Endothelial cell of umbilical vein (primary cell): ENCODE data around the gene HTRA3. TPM values are rescaled to one million over a fixed set of nuclear protein-coding genes. Genes with fewer than 3 reads are reported as not detected.

Experiments used
- BruUV-seq: library from RNA; stranded (reverse); fragments of 400-500 nt; replicated peaks from 2 replicates; lab custom pipeline; 2021; lab: Mats Ljungman, UMichigan
- CTCF ChIA-PET: fragments of 300-600, 350-600 bp; sonication (Branson Sonifier 250); formaldehyde crosslinking; loops from one replicate; lab custom pipeline; 2021; ENCODE audit warnings: antibody characterized with exemption, inconsistent platforms; lab: Charles Lee
- POLR2A ChIA-PET: fragments of 300-600, 350-600 bp; sonication (Branson Sonifier 250); formaldehyde crosslinking; loops from one replicate; lab custom pipeline; 2021; ENCODE audit warnings: antibody characterized with exemption, inconsistent platforms; lab: Charles Lee
- DNase-seq: peaks from one replicate; pipeline ENCODE4 v3.0.0-alpha.2; 2011; ENCODE audit warnings: low read depth, low spot score
- FAIRE-seq: peaks from 2 replicates; lab custom pipeline; 2011; peaks lifted over from hg19 to GRCh38; lab: Jason Lieb, UNC
- H2AFZ ChIP-seq: 2 replicates; pipeline ENCODE4 v1.6.0; 2012; ENCODE audit warnings: low read depth, low read length, control low read depth, inconsistent platforms
- H3K27ac ChIP-seq: 2 replicates; pipeline ENCODE4 v1.5.1; 2011; ENCODE audit warnings: low read depth, mild to moderate bottlenecking, control low read depth, low read length, moderate library complexity; ENCODE audit not compliant: insufficient read depth
- H3K27me3 ChIP-seq, 2 experiments: 2 replicates each; pipeline versions ENCODE4 v1.6.0 to v1.6.1; 2011; ENCODE audit warnings: low read length in 2 of 2, mixed read lengths in 1 of 2; ENCODE audit not compliant: control insufficient read depth in 2 of 2, insufficient read depth in 2 of 2
- H3K36me3 ChIP-seq, 2 experiments: 2 replicates in 1 of 2; 3 replicates in 1 of 2; pipeline ENCODE4 v1.5.1; 2011; ENCODE audit warnings: low read length in 2 of 2, mild to moderate bottlenecking in 1 of 2, moderate library complexity in 1 of 2; ENCODE audit not compliant: control insufficient read depth in 2 of 2, insufficient read depth in 2 of 2; ENCODE audit errors: extremely low read depth in 1 of 2
- H3K4me1 ChIP-seq: 3 replicates; pipeline ENCODE4 v1.5.1; 2011; ENCODE audit warnings: mild to moderate bottlenecking, low read length; ENCODE audit not compliant: control insufficient read depth, insufficient read depth; ENCODE audit errors: extremely low read depth
- H3K4me2 ChIP-seq: 2 replicates; pipeline ENCODE4 v1.6.1; 2011; ENCODE audit warnings: low read length, control low read depth, mixed read lengths; ENCODE audit not compliant: insufficient read depth
- H3K4me3 ChIP-seq, 3 experiments: fragments of 200-600 bp in 1 of 3; sonication (generic), shearing (Covaris generic) in 1 of 3; replicated peaks in 1 of 3; 2 replicates each; pipeline ENCODE4 v1.5.1; 2011 to 2016; ENCODE audit warnings: control low read depth in 3 of 3, low read length in 3 of 3, mild to moderate bottlenecking in 2 of 3, inconsistent platforms in 1 of 3, low read depth in 1 of 3, moderate library complexity in 1 of 3; ENCODE audit not compliant: insufficient read depth in 1 of 3
- H3K79me2 ChIP-seq: 2 replicates; pipeline ENCODE4 v1.6.0; 2012; ENCODE audit warnings: low read length, inconsistent platforms; ENCODE audit not compliant: control insufficient read depth, insufficient read depth
- H3K9ac ChIP-seq: replicated peaks from 2 replicates; pipeline ENCODE3; 2011; ENCODE audit warnings: low read length, control low read depth; ENCODE audit not compliant: insufficient read depth; ENCODE audit errors: extremely low read depth
- H3K9me1 ChIP-seq: replicated peaks from 3 replicates; pipeline ENCODE4 v1.6.0; 2011; ENCODE audit warnings: mild to moderate bottlenecking, low read length; ENCODE audit not compliant: control insufficient read depth, insufficient read depth; ENCODE audit errors: extremely low read depth
- H3K9me3 ChIP-seq: replicated peaks from 2 replicates; pipeline ENCODE4 v1.5.1; 2012; ENCODE audit warnings: low read length, inconsistent platforms; ENCODE audit not compliant: control insufficient read depth, insufficient read depth
- H4K20me1 ChIP-seq: replicated peaks from 2 replicates; pipeline ENCODE3; 2011; ENCODE audit warnings: mild to moderate bottlenecking, low read length; ENCODE audit not compliant: control insufficient read depth, insufficient read depth; ENCODE audit errors: extremely low read depth
- CTCF ChIP-seq, 2 donors: IDR thresholded peaks; 1 replicate in 1 of 2; 2 replicates in 1 of 2; pipeline ENCODE4 v1.5.1; 2011; ENCODE audit warnings: low read length in 2 of 2, mild to moderate bottlenecking in 2 of 2, moderate library complexity in 2 of 2, control low read depth in 1 of 2, inconsistent platforms in 1 of 2, low read depth in 1 of 2; ENCODE audit not compliant: insufficient read depth in 1 of 2; ENCODE audit errors: extremely low read depth in 1 of 2
- EZH2 ChIP-seq: IDR thresholded peaks from 2 replicates; pipeline ENCODE4 v1.6.1; 2012; ENCODE audit warnings: borderline replicate concordance, low read depth, mild to moderate bottlenecking, moderate library complexity, low read length, inconsistent platforms; ENCODE audit not compliant: severe bottlenecking
- FOS ChIP-seq: IDR thresholded peaks from 2 replicates; pipeline ENCODE4 v1.6.1; 2011; ENCODE audit warnings: mild to moderate bottlenecking, low read length, moderate library complexity, borderline replicate concordance; ENCODE audit not compliant: insufficient read depth
- GATA2 ChIP-seq: IDR thresholded peaks from 2 replicates; pipeline ENCODE4 v1.7.0; 2011; ENCODE audit warnings: low read depth, mild to moderate bottlenecking, moderate library complexity, mixed read lengths, low read length; ENCODE audit not compliant: insufficient read length, insufficient read depth
- JUN ChIP-seq: IDR thresholded peaks from 2 replicates; pipeline ENCODE4 v1.6.1; 2011; ENCODE audit warnings: borderline replicate concordance, low read depth; ENCODE audit not compliant: insufficient read length, insufficient read depth
- MAX ChIP-seq: IDR thresholded peaks from 2 replicates; pipeline ENCODE4 v1.6.1; 2011; ENCODE audit not compliant: insufficient read depth, insufficient read length
- MYC ChIP-seq: IDR thresholded peaks from one replicate; pipeline ENCODE4 v1.6.1; 2011; ENCODE audit warnings: mild to moderate bottlenecking, low read depth, low read length
- POLR2A ChIP-seq: IDR thresholded peaks from 2 replicates; pipeline ENCODE4 v1.6.1; 2012; ENCODE audit warnings: low read depth, mild to moderate bottlenecking, control low read depth, low read length
- POLR2AphosphoS5 ChIP-seq: IDR thresholded peaks from 2 replicates; pipeline ENCODE4 v1.6.1; 2012; ENCODE audit warnings: low read depth, mild to moderate bottlenecking, control low read depth, low read length, moderate library complexity; ENCODE audit not compliant: insufficient read depth
- dilution Hi-C: fragments of 300-500 bp; cut with MboI; formaldehyde crosslinking; loops from one replicate; pipeline ENCODE4 v1.15.0; 2019; ENCODE audit warnings: low sequenced_read_pairs; ENCODE audit not compliant: extremely low pct_ligation_motif_present
- intact Hi-C: fragments of 100-400 bp; cut with micrococcal nuclease; formaldehyde crosslinking; loops from one replicate; pipeline ENCODE4 v1.10.0; 2022
- polyA plus RNA-seq, 4 experiments: library from polyadenylated mRNA; depleted of rRNA in 3 of 4; stranded (reverse) in 3 of 4; unstranded in 1 of 4; fragments of >200 nt; gene quantifications; 2 replicates each; pipeline versions ENCODE4 v1.2.1 to v1.2.3, GENCODE V29; 2011 to 2012; ENCODE audit warnings: missing spikeins in 1 of 4
- total RNA-seq: library from RNA; stranded (reverse); gene quantifications from 2 replicates; pipeline ENCODE4 v1.2.3, GENCODE V29; 2021

Gene HTRA3
- total and polyA plus RNA-seq, 2 donors (not counting 3 experiments of a cell fraction or from before 2014, with no cell fraction given), result 9.0 to 12.0 TPM

- dilution Hi-C loops, result no loop called here
- H3K4me2 ChIP-seq, result no peak overlapping the region
- intact Hi-C loops, result loop anchor here (10.0 kb wide), 1 partner anchor 332 kb away; the partner anchor contains the start of gene CPZ
- H3K9ac ChIP-seq, result no peak overlapping the region
- TF ChIP-seq FOS, result no peak
- TF ChIP-seq POLR2AphosphoS5, result no peak
- TF ChIP-seq CTCF (IDR thresholded peaks at IDR 0.05; ENCODE audit: extremely low read depth in 1 of 2, insufficient read depth in 1 of 2, low read depth in 1 of 2, low read length in 2 of 2), result no peak
- no peak for TF ChIP-seq GATA2
- TF ChIP-seq EZH2, result no peak
- no peak for TF ChIP-seq MAX
- TF ChIP-seq POLR2A, result no peak
- no peak for TF ChIP-seq JUN
- TF ChIP-seq MYC, result no peak
- no peaks in the 10 kb centered on the region for H3K9me1 ChIP-seq
- no peak overlapping the region for H3K27ac ChIP-seq
- no peaks in the 10 kb centered on the region for H4K20me1 ChIP-seq
- CTCF ChIA-PET, result no interaction called here
- H3K36me3 ChIP-seq, result no peaks in the 10 kb centered on the region
- H2AFZ ChIP-seq, result no peak overlapping the region
- H3K4me3 ChIP-seq, result no peak overlapping the region
- peaks cover 0 to 1% of the 10 kb centered on the region in 2 experiments for H3K27me3 ChIP-seq
- no TSS peak for BruUV-seq
- POLR2A ChIA-PET, result no interaction called here
- H3K79me2 ChIP-seq, result no peaks in the 10 kb centered on the region
- H3K4me1 ChIP-seq, result peaks cover 4% of the 10 kb centered on the region
- no peak for FAIRE-seq
- DNase-seq, result no peak
- H3K9me3 ChIP-seq, result no peaks in the 10 kb centered on the region
These were observed 6.8 kb upstream of the HTRA3 start for GRCh38 chr4:8262637-8263322.
